Caco-2 (cell line): ENCODE data around the gene MRTFA. TPM values are rescaled to one million over a fixed set of nuclear protein-coding genes. Genes with fewer than 3 reads are reported as not detected.

Source experiments
- BruUV-seq: library from RNA; stranded (reverse); fragments of 400-500 nt; replicated peaks from 2 replicates; lab custom pipeline; 2021; lab: Mats Ljungman, UMichigan
- CTCF ChIA-PET: fragments of 300-600 bp; sonication (Branson Sonifier 250); formaldehyde crosslinking; loops from one replicate; lab custom pipeline; 2022; ENCODE audit warnings: antibody characterized with exemption; lab: Charles Lee
- POLR2A ChIA-PET: fragments of 300-600 bp; sonication (Branson Sonifier 250); formaldehyde crosslinking; loops from one replicate; lab custom pipeline; 2022; ENCODE audit warnings: antibody characterized with exemption; lab: Charles Lee
- DNase-seq, 2 experiments: peaks; one replicate each; pipeline versions ENCODE4 v3.0.0 to v3.0.0-alpha.2; 2020 to 2022
- H3K27me3 ChIP-seq: replicated peaks from 2 replicates; pipeline ENCODE4 v1.6.0; 2011; ENCODE audit warnings: low read length; ENCODE audit not compliant: control insufficient read depth, insufficient read depth
- H3K36me3 ChIP-seq: 2 replicates; pipeline ENCODE4 v1.5.1; 2011; ENCODE audit warnings: low read length; ENCODE audit not compliant: control insufficient read depth, insufficient read depth
- H3K4me1 ChIP-seq: fragments of 250-450 bp; sonication (Bioruptor Pico); 2 replicates; pipeline ENCODE4 v1.5.1; 2020; ENCODE audit warnings: mild to moderate bottlenecking
- H3K4me3 ChIP-seq: 2 replicates; pipeline ENCODE4 v1.5.1; 2011; ENCODE audit warnings: low read depth, mild to moderate bottlenecking, control low read depth, low read length
- H3K9me3 ChIP-seq: fragments of 250-450 bp; sonication (Bioruptor Pico); 2 replicates; pipeline ENCODE4 v1.5.1; 2020; ENCODE audit warnings: mild to moderate bottlenecking, moderate library complexity
- H3K27ac Mint-ChIP-seq: one replicate; pipeline ENCODE4 v1.8.0; 2022; ENCODE audit warnings: mixed read lengths; ENCODE audit not compliant: unreplicated experiment
- H3K27me3 Mint-ChIP-seq: one replicate; pipeline ENCODE4 v1.8.0; 2022; ENCODE audit warnings: mixed read lengths; ENCODE audit not compliant: insufficient read depth, unreplicated experiment
- H3K36me3 Mint-ChIP-seq: one replicate; pipeline ENCODE4 v1.8.0; 2022; ENCODE audit warnings: mild to moderate bottlenecking, mixed read lengths; ENCODE audit not compliant: insufficient read depth, unreplicated experiment
- H3K4me1 Mint-ChIP-seq: one replicate; pipeline ENCODE4 v1.8.0; 2022; ENCODE audit warnings: low read depth, mixed read lengths; ENCODE audit not compliant: unreplicated experiment
- H3K4me3 Mint-ChIP-seq: one replicate; pipeline ENCODE4 v1.8.0; 2022; ENCODE audit warnings: mild to moderate bottlenecking, moderate library complexity, mixed read lengths; ENCODE audit not compliant: unreplicated experiment
- H3K9me3 Mint-ChIP-seq: one replicate; pipeline ENCODE4 v1.8.0; 2022; ENCODE audit warnings: mixed read lengths; ENCODE audit not compliant: unreplicated experiment
- CTCF ChIP-seq, 2 experiments: fragments of 200-600 bp in 1 of 2; IDR thresholded peaks; 1 replicate in 1 of 2; 2 replicates in 1 of 2; pipeline versions ENCODE4 v1.5.1 to v1.8.0; 2011 to 2022; ENCODE audit warnings: antibody characterized with exemption in 1 of 2, control low read depth in 1 of 2, inconsistent platforms in 1 of 2, low read depth in 1 of 2, low read length in 1 of 2, mild to moderate bottlenecking in 1 of 2, moderate library complexity in 1 of 2; ENCODE audit not compliant: insufficient read depth in 1 of 2, severe bottlenecking in 1 of 2, unreplicated experiment in 1 of 2
- intact Hi-C: fragments of 100-400 bp; cut with micrococcal nuclease; formaldehyde crosslinking; loops from one replicate; pipeline ENCODE4 v1.10.0; 2022; ENCODE audit not compliant: unreplicated experiment
- total RNA-seq: library from RNA; stranded (reverse); gene quantifications from 2 replicates; pipeline ENCODE4 v1.2.3, GENCODE V29; 2022

The MRTFA gene
- total RNA-seq, 1 experiment from 2014 or later = 38.7 TPM

DNA sequence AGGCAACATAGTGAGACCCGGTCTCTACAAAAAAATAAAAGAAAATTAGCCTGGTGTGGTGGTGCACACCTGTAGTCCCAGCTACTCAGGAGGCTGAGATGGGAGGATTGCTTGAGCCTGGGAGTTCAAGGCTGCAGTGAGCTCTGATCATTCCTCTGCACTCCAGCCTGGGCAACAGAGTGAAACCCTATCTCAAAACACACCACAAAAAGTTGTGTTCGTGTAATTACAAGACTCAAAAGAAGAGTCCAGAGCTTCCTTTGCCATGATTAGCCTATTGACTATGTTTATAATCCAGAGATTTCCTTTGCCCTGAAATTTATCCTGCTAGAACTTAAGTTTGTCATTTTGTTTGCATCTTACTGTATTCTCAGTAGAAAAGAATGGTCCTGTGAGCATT, 245.1 kb downstream of the MRTFA start:
- no peak overlapping the region for H3K4me3 Mint-ChIP-seq
- no peaks in the 10 kb centered on the region for H3K27me3 Mint-ChIP-seq
- ChIA-PET POLR2A (no interaction called here), CTCF (no interaction called here)
- peaks cover 20% of the 10 kb centered on the region for H3K4me1 Mint-ChIP-seq
- Histone ChIP-seq H3K27me3 (no peaks in the 10 kb centered on the region), H3K4me1 (peaks cover 15% of the 10 kb centered on the region; the same call in 1 of the 2 replicates), H3K36me3 (no peaks in the 10 kb centered on the region), H3K9me3 (no peaks in the 10 kb centered on the region), H3K4me3 (no peak overlapping the region)
- H3K27ac Mint-ChIP-seq = no peak overlapping the region
- no TSS peak for BruUV-seq
- intact Hi-C loops = no loop called here
- H3K9me3 Mint-ChIP-seq = no peaks in the 10 kb centered on the region
- no peaks in the 10 kb centered on the region for H3K36me3 Mint-ChIP-seq
- no peak for DNase-seq
- no peak for TF ChIP-seq CTCF (IDR thresholded peaks at IDR 0.05; ENCODE audit: insufficient read depth in 1 of 2, low read depth in 1 of 2, low read length in 1 of 2, severe bottlenecking in 1 of 2, unreplicated experiment in 1 of 2)

GRCh38 chr22:40388231-40388630, 248.3 kb downstream of the MRTFA start:
- Histone ChIP-seq H3K36me3 (no peaks in the 10 kb centered on the region), H3K27me3 (no peaks in the 10 kb centered on the region), H3K9me3 (no peaks in the 10 kb centered on the region), H3K4me3 (no peak overlapping the region), H3K4me1 (peaks cover 15% of the 10 kb centered on the region; the same call in 1 of the 2 replicates)
- ChIA-PET POLR2A (no interaction called here), CTCF (no interaction called here)
- peaks cover 20% of the 10 kb centered on the region for H3K4me1 Mint-ChIP-seq
- TF ChIP-seq CTCF (IDR thresholded peaks at IDR 0.05; ENCODE audit: insufficient read depth in 1 of 2, low read depth in 1 of 2, low read length in 1 of 2, severe bottlenecking in 1 of 2, unreplicated experiment in 1 of 2) = no peak
- H3K27me3 Mint-ChIP-seq = no peaks in the 10 kb centered on the region
- intact Hi-C loops = no loop called here
- no TSS peak for BruUV-seq
- H3K9me3 Mint-ChIP-seq = no peaks in the 10 kb centered on the region
- DNase-seq = no peak
- H3K36me3 Mint-ChIP-seq = no peaks in the 10 kb centered on the region
- no peak overlapping the region for H3K4me3 Mint-ChIP-seq
- peak overlapping the region; percentile 67 for H3K27ac Mint-ChIP-seq

DNA sequence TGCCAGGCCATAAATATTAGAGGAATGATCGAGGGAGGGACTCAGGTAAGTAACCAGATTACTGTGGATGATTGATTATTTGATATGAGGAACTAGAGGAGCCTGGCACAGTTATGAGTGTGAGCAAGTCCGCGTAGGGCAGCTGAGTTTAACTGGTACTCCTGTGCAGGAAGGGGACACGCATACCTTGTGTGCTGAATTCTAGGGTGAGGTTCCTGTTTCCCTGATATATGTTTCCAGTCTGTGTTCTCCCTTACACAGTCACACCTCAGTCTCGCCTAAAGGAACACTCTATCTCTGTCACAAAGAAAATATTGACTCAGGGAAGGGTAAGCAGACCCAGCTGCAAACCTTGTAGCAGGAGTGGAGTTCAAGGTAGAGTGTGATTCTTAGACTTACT, 248.8 kb downstream of the MRTFA start:
- Histone ChIP-seq H3K4me1 (peaks cover 15% of the 10 kb centered on the region; the same call in 1 of the 2 replicates), H3K27me3 (no peaks in the 10 kb centered on the region), H3K9me3 (no peaks in the 10 kb centered on the region), H3K4me3 (no peak overlapping the region), H3K36me3 (no peaks in the 10 kb centered on the region)
- intact Hi-C loops = no loop called here
- BruUV-seq = no TSS peak
- H3K9me3 Mint-ChIP-seq = no peaks in the 10 kb centered on the region
- no peak for TF ChIP-seq CTCF (IDR thresholded peaks at IDR 0.05; ENCODE audit: insufficient read depth in 1 of 2, low read depth in 1 of 2, low read length in 1 of 2, severe bottlenecking in 1 of 2, unreplicated experiment in 1 of 2)
- no peaks in the 10 kb centered on the region for H3K27me3 Mint-ChIP-seq
- H3K27ac Mint-ChIP-seq = peak overlapping the region; percentile 67
- DNase-seq = no peak
- POLR2A ChIA-PET = interaction anchor here (0.5 kb wide), 1 partner anchor 33 kb away, joined by 3 read pairs; no protein-coding TSS in a partner anchor
- no peaks in the 10 kb centered on the region for H3K36me3 Mint-ChIP-seq
- CTCF ChIA-PET = no interaction called here
- peaks cover 20% of the 10 kb centered on the region for H3K4me1 Mint-ChIP-seq
- peak overlapping the region; percentile 27 for H3K4me3 Mint-ChIP-seq
